Neural cell (in vitro differentiated cells): Measurements from ENCODE around the gene TMEM184A. TPM values are rescaled to one million over a fixed set of nuclear protein-coding genes. Genes with fewer than 3 reads are reported as not detected.

Source experiments
- H2AFZ ChIP-seq: fragments of 200-600, 300-800 bp; sonication (generic), shearing (Covaris generic); 2 replicates; pipeline ENCODE4 v1.6.0; 2014; ENCODE audit warnings: low read depth, mild to moderate bottlenecking, antibody characterized with exemption, low read length, moderate library complexity
- H3F3A ChIP-seq: fragments of 200-600 bp; shearing (Covaris generic); 2 replicates; pipeline ENCODE4 v1.6.1; 2016; ENCODE audit warnings: mild to moderate bottlenecking, moderate library complexity, mixed read lengths, antibody characterized with exemption, low read length; ENCODE audit not compliant: insufficient read depth, poor library complexity, severe bottlenecking
- H3K27ac ChIP-seq: fragments of 200-600, 300-800 bp; sonication (generic), shearing (Covaris generic); 2 replicates; pipeline ENCODE4 v1.5.1; 2014; ENCODE audit warnings: mild to moderate bottlenecking, low read length, moderate library complexity
- H3K27me3 ChIP-seq: fragments of 300-800, 200-600 bp; sonication (generic), shearing (Covaris generic); 2 replicates; pipeline ENCODE4 v1.6.0; 2014; ENCODE audit warnings: mild to moderate bottlenecking, low read depth, low read length, moderate library complexity; ENCODE audit not compliant: insufficient read depth
- H3K36me3 ChIP-seq: fragments of 300-800, 200-600 bp; sonication (generic), shearing (Covaris generic); 2 replicates; pipeline ENCODE4 v1.5.1; 2014; ENCODE audit warnings: mild to moderate bottlenecking, antibody characterized with exemption, low read length, moderate library complexity; ENCODE audit not compliant: insufficient read depth
- H3K4me2 ChIP-seq: fragments of 300-800, 200-600 bp; sonication (generic), shearing (Covaris generic); 2 replicates; pipeline ENCODE4 v1.6.0; 2014; ENCODE audit warnings: mild to moderate bottlenecking, low read length
- H3K4me3 ChIP-seq: fragments of 300-800, 200-600 bp; sonication (generic), shearing (Covaris generic); 2 replicates; pipeline ENCODE4 v1.5.1; 2014; ENCODE audit warnings: mild to moderate bottlenecking, low read length, moderate library complexity
- H3K79me2 ChIP-seq: fragments of 200-600 bp; shearing (Covaris generic); replicated peaks from 2 replicates; pipeline ENCODE4 v1.6.0; 2014; ENCODE audit warnings: mild to moderate bottlenecking, low read length, moderate library complexity; ENCODE audit not compliant: insufficient read depth
- H3K9ac ChIP-seq: fragments of 300-800, 200-600 bp; sonication (generic), shearing (Covaris generic); 2 replicates; pipeline ENCODE4 v1.6.1; 2016; ENCODE audit warnings: mild to moderate bottlenecking, low read length, mixed read lengths
- H3K9me2 ChIP-seq: fragments of 200-600 bp; shearing (Covaris generic); 2 replicates; pipeline ENCODE4 v1.6.1; 2016; ENCODE audit warnings: mild to moderate bottlenecking, low read length, mixed read lengths; ENCODE audit not compliant: insufficient read depth
- H3K9me3 ChIP-seq: fragments of 200-600, 300-800 bp; sonication (generic), shearing (Covaris generic); 2 replicates; pipeline ENCODE4 v1.6.1; 2016; ENCODE audit warnings: mild to moderate bottlenecking, mixed run types, low read length, moderate library complexity, mixed read lengths
- H4K20me1 ChIP-seq: fragments of 200-600 bp; shearing (Covaris generic); 2 replicates; pipeline ENCODE4 v1.6.1; 2016; ENCODE audit warnings: mild to moderate bottlenecking, mixed run types; ENCODE audit not compliant: insufficient read depth
- EP300 ChIP-seq: fragments of 450-650 bp; conservative IDR thresholded peaks from 2 replicates; pipeline ENCODE4 v1.6.1; 2014; ENCODE audit warnings: antibody characterized with exemption, mild to moderate bottlenecking, moderate library complexity; ENCODE audit not compliant: poor library complexity, severe bottlenecking
- EZH2 ChIP-seq: fragments of 200-600, 300-800 bp; shearing (Covaris generic), sonication (generic); IDR thresholded peaks from 2 replicates; pipeline ENCODE4 v1.6.1; 2014; ENCODE audit warnings: antibody characterized with exemption, low read length, borderline replicate concordance, mild to moderate bottlenecking; ENCODE audit not compliant: insufficient read depth, poor library complexity, severe bottlenecking
- MXI1 ChIP-seq: fragments of 450-650 bp; conservative IDR thresholded peaks from 2 replicates; pipeline ENCODE4 v1.6.1; 2014; ENCODE audit warnings: antibody characterized with exemption, mild to moderate bottlenecking; ENCODE audit not compliant: poor library complexity, severe bottlenecking
- POLR2AphosphoS5 ChIP-seq: IDR thresholded peaks from 2 replicates; pipeline ENCODE4 v1.6.1; 2012
- RAD21 ChIP-seq: fragments of 450-650 bp; conservative IDR thresholded peaks from 2 replicates; pipeline ENCODE4 v1.6.1; 2014; ENCODE audit warnings: antibody characterized with exemption, mild to moderate bottlenecking, moderate library complexity
- REST ChIP-seq: IDR thresholded peaks from 2 replicates; pipeline ENCODE4 v1.6.1; 2012; ENCODE audit warnings: borderline replicate concordance
- SMC3 ChIP-seq: fragments of 450-650 bp; conservative IDR thresholded peaks from 2 replicates; pipeline ENCODE4 v1.6.1; 2014; ENCODE audit warnings: antibody characterized with exemption, mild to moderate bottlenecking, moderate library complexity; ENCODE audit not compliant: poor library complexity
- TAF1 ChIP-seq: IDR thresholded peaks from 2 replicates; pipeline ENCODE4 v1.6.1; 2012; ENCODE audit warnings: low read depth
- polyA plus RNA-seq: library from polyadenylated mRNA; depleted of rRNA; stranded (reverse); fragments of >200 nt; gene quantifications from 2 replicates; pipeline ENCODE4 v1.2.3, GENCODE V29; 2014
- TF ChIP-seq, protein P1 (sequence below): fragments of 450-650 bp; IDR thresholded peaks from 2 replicates; pipeline ENCODE4 v1.5.1; 2014; ENCODE audit warnings: antibody characterized with exemption, mild to moderate bottlenecking, moderate library complexity; ENCODE audit not compliant: poor library complexity, severe bottlenecking

Gene TMEM184A
- polyA plus RNA-seq, 1 donor from 2014 or later, result not detected

DNA sequence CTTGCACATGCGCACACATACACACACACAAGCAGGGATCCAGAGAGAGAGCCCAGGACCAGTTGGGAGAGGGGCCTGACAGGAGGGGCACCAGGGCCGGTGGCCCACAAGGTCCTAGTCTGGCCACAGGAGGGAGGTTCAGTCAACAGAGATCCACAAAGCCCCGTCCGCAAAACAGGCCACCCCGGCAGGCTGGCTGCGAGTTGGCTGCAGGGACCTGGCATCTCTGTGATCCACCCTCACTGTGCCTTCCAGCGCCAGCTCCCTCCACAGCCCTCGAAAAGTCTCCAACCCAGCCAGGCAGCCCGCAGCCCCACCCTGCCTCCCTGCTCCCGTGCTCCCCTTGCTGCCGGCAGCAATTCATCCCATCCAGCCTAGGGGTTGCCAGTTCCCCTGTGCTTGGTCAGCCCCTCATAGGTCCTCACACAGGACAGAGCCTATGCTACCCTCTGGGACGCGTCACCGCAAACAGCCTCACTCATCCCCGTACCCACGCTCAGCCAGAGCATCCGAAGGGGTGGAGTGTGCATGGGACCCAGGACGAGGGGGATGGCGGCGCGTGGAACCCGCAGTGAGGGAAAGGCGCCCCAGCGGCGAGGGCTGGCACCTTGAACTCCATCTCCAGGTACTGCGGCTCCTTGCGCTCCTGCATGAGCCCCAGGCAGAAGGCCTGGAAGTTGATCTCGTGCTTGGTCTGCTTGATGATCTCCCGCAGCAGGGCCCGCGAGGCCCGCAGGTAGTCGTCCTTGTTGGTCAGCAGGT lies 59.3 kb downstream of the TMEM184A start:
- Histone ChIP-seq H3K27ac (no peak overlapping the region), H3K79me2 (no peaks in the 10 kb centered on the region), H2AFZ (no peak overlapping the region), H3K4me3 (no peak overlapping the region), H3K4me2 (no peak overlapping the region), H3F3A (no peaks in the 10 kb centered on the region), H3K27me3 (no peaks in the 10 kb centered on the region), H3K9me3 (no peaks in the 10 kb centered on the region), H4K20me1 (no peaks in the 10 kb centered on the region), H3K9me2 (no peaks in the 10 kb centered on the region), H3K9ac (no peak overlapping the region), H3K36me3 (no peaks in the 10 kb centered on the region)
- TF ChIP-seq POLR2AphosphoS5 (no peak), RAD21 (no peak), TAF1 (no peak), MXI1 (no peak), REST (no peak), SMC3 (no peak), EZH2 (no peak), EP300 (no peak)
- TF ChIP-seq, protein P1, sequence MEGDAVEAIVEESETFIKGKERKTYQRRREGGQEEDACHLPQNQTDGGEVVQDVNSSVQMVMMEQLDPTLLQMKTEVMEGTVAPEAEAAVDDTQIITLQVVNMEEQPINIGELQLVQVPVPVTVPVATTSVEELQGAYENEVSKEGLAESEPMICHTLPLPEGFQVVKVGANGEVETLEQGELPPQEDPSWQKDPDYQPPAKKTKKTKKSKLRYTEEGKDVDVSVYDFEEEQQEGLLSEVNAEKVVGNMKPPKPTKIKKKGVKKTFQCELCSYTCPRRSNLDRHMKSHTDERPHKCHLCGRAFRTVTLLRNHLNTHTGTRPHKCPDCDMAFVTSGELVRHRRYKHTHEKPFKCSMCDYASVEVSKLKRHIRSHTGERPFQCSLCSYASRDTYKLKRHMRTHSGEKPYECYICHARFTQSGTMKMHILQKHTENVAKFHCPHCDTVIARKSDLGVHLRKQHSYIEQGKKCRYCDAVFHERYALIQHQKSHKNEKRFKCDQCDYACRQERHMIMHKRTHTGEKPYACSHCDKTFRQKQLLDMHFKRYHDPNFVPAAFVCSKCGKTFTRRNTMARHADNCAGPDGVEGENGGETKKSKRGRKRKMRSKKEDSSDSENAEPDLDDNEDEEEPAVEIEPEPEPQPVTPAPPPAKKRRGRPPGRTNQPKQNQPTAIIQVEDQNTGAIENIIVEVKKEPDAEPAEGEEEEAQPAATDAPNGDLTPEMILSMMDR, result no peak

DNA sequence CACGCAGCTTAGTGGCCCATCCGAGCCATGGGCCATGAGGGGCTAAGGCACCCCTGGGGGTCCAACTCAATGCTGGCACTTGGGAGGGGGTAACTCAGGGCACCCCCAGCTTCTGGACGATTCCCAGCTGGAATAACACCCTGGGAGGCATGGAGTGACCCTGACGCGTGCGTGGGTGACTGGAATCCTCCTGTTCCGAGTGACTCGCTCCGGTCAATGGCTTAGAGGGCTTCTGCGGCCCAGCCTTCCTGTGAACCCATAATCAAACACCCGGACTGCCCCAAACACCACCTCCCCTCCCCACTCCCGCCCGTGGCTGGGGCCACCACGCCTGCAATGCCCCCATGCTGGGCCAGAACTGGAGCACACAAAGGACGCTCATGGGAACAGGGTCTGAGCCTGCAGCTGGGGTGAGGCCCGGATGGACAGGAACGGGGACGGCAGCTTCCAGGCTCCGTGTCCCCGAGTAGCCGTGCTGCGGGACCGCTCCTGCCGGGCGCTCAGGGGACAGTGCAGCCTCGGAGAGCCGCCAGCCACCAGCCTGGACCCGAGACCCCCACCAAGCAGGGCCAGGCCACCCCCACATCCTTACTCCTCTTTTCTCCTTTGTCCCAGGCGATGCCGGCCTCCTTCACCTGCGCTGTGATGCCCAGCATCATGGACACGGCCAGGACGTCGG lies 60.3 kb downstream of the TMEM184A start:
- no peak overlapping the region for H3K4me3 ChIP-seq
- H3K4me2 ChIP-seq, result no peak overlapping the region
- no peak overlapping the region for H3K27ac ChIP-seq
- H3K9me3 ChIP-seq, result no peaks in the 10 kb centered on the region
- H3K27me3 ChIP-seq, result no peaks in the 10 kb centered on the region
- no peaks in the 10 kb centered on the region for H3K79me2 ChIP-seq
- H3K36me3 ChIP-seq, result no peaks in the 10 kb centered on the region
- no peaks in the 10 kb centered on the region for H4K20me1 ChIP-seq
- no peaks in the 10 kb centered on the region for H3K9me2 ChIP-seq
- H2AFZ ChIP-seq, result no peak overlapping the region
- H3F3A ChIP-seq, result no peaks in the 10 kb centered on the region
- TF ChIP-seq EZH2 (no peak), TAF1 (no peak), SMC3 (no peak), EP300 (no peak), MXI1 (no peak), RAD21 (no peak), POLR2AphosphoS5 (no peak), REST (no peak)
- TF ChIP-seq, protein P1, result no peak
- no peak overlapping the region for H3K9ac ChIP-seq
